GM19463 (cell line): ENCODE measurements around the gene OOSP4B.
"Not testable (repeated sequence)": the region's sequence is repeated elsewhere in the genome, so short reads cannot be mapped to it uniquely, and the experiment has no call there.

Experiments
- ATAC-seq: cut with Tn5 transposase; IDR thresholded peaks from one replicate; pipeline ENCODE4 v1.9.1; 2021; ENCODE audit warnings: mild to moderate bottlenecking, moderate library complexity; ENCODE audit not compliant: unreplicated experiment

OOSP4B gene

GRCh38 chr11:60059052-60059451 lies 42.1 kb downstream of the OOSP4B start:
- ATAC-seq = no peak

GRCh38 chr11:60059521-60060240 lies 42.7 kb downstream of the OOSP4B start:
- ATAC-seq = no peak

GRCh38 chr11:60064111-60064510 lies 47.1 kb downstream of the OOSP4B start:
- no peak for ATAC-seq

GRCh38 chr11:60065801-60066200 lies 48.8 kb downstream of the OOSP4B start:
- ATAC-seq = no peak

GRCh38 chr11:60069450-60069849 lies 52.5 kb downstream of the OOSP4B start:
- ATAC-seq = no peak

GRCh38 chr11:60071644-60072043 lies 54.7 kb downstream of the OOSP4B start:
- not testable (repeated sequence) for ATAC-seq

- no peak for ATAC-seq
Observed at GRCh38 chr11:60077216-60077817, 60.3 kb downstream of the OOSP4B start.

GRCh38 chr11:60077981-60078380 lies 61.0 kb downstream of the OOSP4B start:
- ATAC-seq = no peak

- no peak for ATAC-seq
Observed at GRCh38 chr11:60078745-60079144, 61.8 kb downstream of the OOSP4B start.

GRCh38 chr11:60080535-60080934 lies 63.6 kb downstream of the OOSP4B start:
- no peak for ATAC-seq
